HG02870 (cell line): Measurements from ENCODE around the gene RAB11FIP3.

Experiments
- ATAC-seq: cut with Tn5 transposase; IDR thresholded peaks from one replicate; pipeline ENCODE4 v1.9.1; 2021; ENCODE audit warnings: mild to moderate bottlenecking, moderate library complexity; ENCODE audit not compliant: unreplicated experiment

The RAB11FIP3 gene

DNA sequence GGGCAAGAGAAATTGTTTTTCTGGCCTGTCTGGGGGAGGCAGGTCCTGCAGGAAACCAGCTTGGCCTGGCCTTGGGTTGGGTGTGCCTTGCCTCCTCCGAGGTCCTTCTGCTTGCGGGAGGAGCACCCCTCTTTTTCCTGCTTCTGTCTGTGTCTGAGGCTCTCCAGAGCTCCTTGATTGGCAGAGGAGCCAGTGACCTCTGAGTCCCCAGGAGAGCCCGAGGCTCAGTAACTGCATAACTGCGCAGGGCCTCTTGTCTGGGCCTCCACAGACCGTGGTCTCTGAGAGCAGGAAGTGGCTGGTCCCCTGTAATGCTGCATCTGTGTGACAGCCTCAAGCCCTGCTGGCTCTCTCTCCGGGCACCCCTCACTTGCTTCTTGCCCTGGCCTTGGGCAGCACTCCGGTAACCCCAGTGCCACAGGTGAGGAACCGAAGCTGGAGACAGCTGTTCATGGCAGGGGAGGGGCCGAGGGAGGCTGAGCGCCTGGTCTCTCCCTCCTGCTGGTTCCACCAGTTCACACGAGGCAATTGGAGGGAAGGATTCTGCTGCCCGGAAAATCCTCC, 103.6 kb downstream of the RAB11FIP3 start:
- no peak for ATAC-seq

GRCh38 chr16:530111-530817, 104.8 kb downstream of the RAB11FIP3 start:
- ATAC-seq: no peak

GRCh38 chr16:531494-532125, 106.2 kb downstream of the RAB11FIP3 start:
- ATAC-seq: no peak

- ATAC-seq: no peak
Observed at GRCh38 chr16:533391-534123, 108.1 kb downstream of the RAB11FIP3 start.

GRCh38 chr16:534135-534534, 108.7 kb downstream of the RAB11FIP3 start:
- ATAC-seq: no peak

DNA sequence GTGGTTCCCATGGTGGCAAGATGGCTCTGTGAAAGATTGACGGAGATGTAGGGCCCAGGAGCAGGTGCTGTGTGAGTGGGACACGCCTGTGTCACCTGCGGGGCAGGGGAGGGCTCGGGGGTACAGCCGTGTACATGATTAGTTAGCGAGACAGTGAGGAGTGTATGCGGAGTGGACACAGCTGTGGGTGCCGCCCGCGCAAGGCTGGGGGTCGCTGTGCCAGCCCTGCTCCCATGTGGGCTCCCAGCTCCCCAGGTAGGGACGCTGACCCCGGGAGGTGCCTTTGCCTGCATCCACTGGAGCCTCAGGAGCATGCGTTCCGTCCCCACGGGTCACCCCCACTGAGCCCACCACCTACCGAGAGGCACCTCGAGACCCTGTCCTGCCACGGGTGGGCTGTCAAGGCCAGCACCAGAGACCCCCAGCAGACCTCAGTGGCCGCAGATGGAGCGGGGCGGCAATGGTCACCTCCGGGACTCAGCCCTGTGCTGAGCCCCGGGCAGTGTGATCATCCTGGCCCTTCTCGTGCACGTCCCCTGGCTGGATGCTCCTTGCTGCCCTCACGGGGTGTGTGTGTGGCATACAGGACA, 109.5 kb downstream of the RAB11FIP3 start:
- no peak for ATAC-seq

GRCh38 chr16:535446-536405, 110.3 kb downstream of the RAB11FIP3 start:
- no peak for ATAC-seq

GRCh38 chr16:536746-537145, 111.3 kb downstream of the RAB11FIP3 start:
- ATAC-seq: no peak

DNA sequence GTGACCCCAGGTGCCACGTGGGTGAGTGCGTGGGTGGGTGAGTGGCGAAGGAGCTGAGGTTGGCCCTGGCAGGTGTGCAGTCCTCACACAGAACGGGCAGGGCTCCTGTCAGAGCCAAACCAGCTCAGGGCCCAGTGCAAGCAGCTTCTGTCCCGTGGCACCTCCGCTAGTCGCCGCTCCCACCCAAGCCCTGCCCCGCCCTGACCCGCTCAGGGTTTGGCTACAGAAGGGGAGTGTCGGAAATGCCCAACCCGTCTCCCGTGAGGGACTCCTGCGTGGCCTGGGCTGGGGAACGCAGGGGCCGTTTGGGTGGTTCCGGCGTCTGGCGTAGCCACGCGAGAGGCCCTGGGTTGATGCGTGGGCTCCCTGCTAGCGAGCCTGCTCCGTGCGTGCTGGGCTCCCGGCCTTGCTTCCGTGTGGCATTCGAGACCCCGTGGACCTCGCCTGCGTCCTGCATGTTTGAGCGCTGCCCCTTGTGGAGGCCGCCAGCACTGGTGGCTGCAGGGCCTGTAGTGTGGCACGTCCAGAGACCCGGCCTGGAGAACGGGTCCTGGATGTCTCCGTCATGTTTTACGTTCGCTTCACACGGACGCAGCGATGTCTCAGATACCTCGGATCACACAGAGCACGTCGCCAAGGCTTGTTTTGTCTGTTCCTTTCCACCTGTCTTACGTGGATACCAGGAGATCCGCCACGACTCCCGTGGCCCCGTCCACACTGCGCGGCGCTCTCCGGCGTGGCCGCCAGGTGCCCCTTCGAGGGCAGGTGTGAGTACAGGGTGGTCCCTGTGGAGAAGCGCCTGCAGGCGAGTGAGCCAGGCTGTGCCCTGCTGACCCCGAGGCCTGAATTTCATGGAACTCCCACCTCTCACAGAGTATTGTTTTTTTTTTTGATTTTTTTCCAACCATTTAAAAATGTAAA, 112.2 kb downstream of the RAB11FIP3 start:
- no peak for ATAC-seq

- ATAC-seq: no peak
Observed at GRCh38 chr16:539901-540530, 114.6 kb downstream of the RAB11FIP3 start.

- no peak for ATAC-seq
Observed at GRCh38 chr16:540645-541340, 115.3 kb downstream of the RAB11FIP3 start.

GRCh38 chr16:543301-544164, 118.1 kb downstream of the RAB11FIP3 start:
- ATAC-seq: no peak

DNA sequence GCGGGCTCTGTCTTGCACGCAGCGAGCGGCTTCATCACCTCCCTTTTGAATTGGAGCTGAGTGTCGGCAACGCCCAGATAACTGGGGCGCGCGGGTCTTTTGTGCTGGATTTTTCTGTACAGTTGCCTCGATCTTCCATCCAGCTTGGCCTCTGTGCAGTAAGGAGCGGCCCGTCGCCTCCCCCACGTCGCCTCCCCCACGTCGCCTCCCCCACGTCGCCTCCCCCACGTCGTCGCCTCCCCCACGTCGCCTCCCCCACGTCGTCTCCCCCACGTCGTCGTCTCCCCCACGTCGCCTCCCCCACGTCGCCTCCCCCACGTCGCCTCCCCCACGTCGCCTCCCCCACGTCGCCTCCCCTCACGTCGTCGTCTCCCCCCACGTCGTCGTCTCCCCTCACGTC, 119.1 kb downstream of the RAB11FIP3 start:
- no peak for ATAC-seq

- no peak for ATAC-seq
Observed at GRCh38 chr16:546909-547770, 121.7 kb downstream of the RAB11FIP3 start.

GRCh38 chr16:548586-548985, 123.1 kb downstream of the RAB11FIP3 start:
- no peak for ATAC-seq
